HepG2 (cell line): ENCODE data around the gene CDX1. TPM values are rescaled to one million over a fixed set of nuclear protein-coding genes. Genes with fewer than 3 reads are reported as not detected.
A peak's percentile ranks its signal among the peaks of the same experiment; 100 is the strongest.

ENCODE experiments used
- CENPX ChIP-seq: sonication (generic); formaldehyde crosslinking; IDR thresholded peaks from 2 replicates; pipeline ENCODE4 v1.9.0; 2021; ENCODE audit warnings: mild to moderate bottlenecking, missing genetic modification reagents, moderate library complexity
- FOXK1 ChIP-seq: sonication (generic); formaldehyde crosslinking; IDR thresholded peaks from 2 replicates; pipeline ENCODE4 v1.4.0; 2020; ENCODE audit warnings: low read depth, missing genetic modification reagents, borderline replicate concordance
- HCFC1 ChIP-seq: fragments of 150-350 bp; IDR thresholded peaks from 2 replicates; pipeline ENCODE4 v1.6.1; 2014; ENCODE audit warnings: low read depth, low read length
- HMGA1 ChIP-seq: sonication (generic); formaldehyde crosslinking; conservative IDR thresholded peaks from 2 replicates; pipeline ENCODE4 v1.4.0; 2020; ENCODE audit warnings: missing genetic modification reagents
- HNF4G ChIP-seq, 2 experiments: sonication (generic) in 1 of 2; formaldehyde crosslinking in 1 of 2; IDR thresholded peaks; 2 replicates each; pipeline versions ENCODE4 v1.4.0 to v1.6.1; 2011 to 2020; ENCODE audit warnings: borderline replicate concordance in 2 of 2, low read depth in 2 of 2, mild to moderate bottlenecking in 2 of 2, low read length in 1 of 2, missing genetic modification reagents in 1 of 2, moderate library complexity in 1 of 2
- JUND ChIP-seq: sonication (generic); formaldehyde crosslinking; IDR thresholded peaks from 2 replicates; pipeline ENCODE4 v1.8.0; 2022; ENCODE audit warnings: mild to moderate bottlenecking, missing genetic modification reagents
- MTA1 ChIP-seq: sonication (generic); formaldehyde crosslinking; IDR thresholded peaks from 2 replicates; pipeline ENCODE4 v1.4.0; 2020; ENCODE audit warnings: missing genetic modification reagents, mild to moderate bottlenecking, borderline replicate concordance
- NR2F1 ChIP-seq, 2 experiments: fragments of 450-650 bp in 1 of 2; formaldehyde crosslinking in 1 of 2; IDR thresholded peaks; 2 replicates each; pipeline versions ENCODE4 v1.5.0 to v1.6.1; 2016 to 2020; ENCODE audit warnings: mild to moderate bottlenecking in 1 of 2, missing compliant biosample characterization in 1 of 2, missing genetic modification reagents in 1 of 2, moderate library complexity in 1 of 2
- PATZ1 ChIP-seq: sonication (generic); formaldehyde crosslinking; IDR thresholded peaks from 2 replicates; pipeline ENCODE4 v1.4.0; 2020; ENCODE audit warnings: missing genetic modification reagents
- REL ChIP-seq: sonication (generic); formaldehyde crosslinking; conservative IDR thresholded peaks from 2 replicates; pipeline ENCODE4 v1.8.0; 2022; ENCODE audit warnings: mild to moderate bottlenecking, missing genetic modification reagents, moderate library complexity
- SOX6 ChIP-seq, 2 experiments: fragments of 450-650 bp in 1 of 2; sonication (generic) in 1 of 2; formaldehyde crosslinking in 1 of 2; IDR thresholded peaks; 2 replicates each; pipeline versions ENCODE4 v1.4.0 to v1.6.1; 2017 to 2020; ENCODE audit warnings: antibody characterized with exemption in 1 of 2, mild to moderate bottlenecking in 1 of 2, missing genetic modification reagents in 1 of 2
- ZFP36L1 ChIP-seq: sonication (generic); formaldehyde crosslinking; IDR thresholded peaks from 2 replicates; pipeline ENCODE4 v1.8.0; 2022; ENCODE audit warnings: mild to moderate bottlenecking, missing genetic modification reagents, moderate library complexity
- ZFYVE20 ChIP-seq: sonication (generic); formaldehyde crosslinking; IDR thresholded peaks from 2 replicates; pipeline ENCODE4 v1.8.0; 2023; ENCODE audit warnings: low read depth, mild to moderate bottlenecking, moderate library complexity, missing genetic modification reagents, borderline replicate concordance
- ZNF383 ChIP-seq: sonication (generic); formaldehyde crosslinking; IDR thresholded peaks from 2 replicates; pipeline ENCODE4 v1.4.0; 2020; ENCODE audit warnings: missing genetic modification reagents, mild to moderate bottlenecking, borderline replicate concordance
- ZNF678 ChIP-seq: sonication (generic); formaldehyde crosslinking; IDR thresholded peaks from 2 replicates; pipeline ENCODE4 v1.4.0; 2020; ENCODE audit warnings: mild to moderate bottlenecking, missing genetic modification reagents
- ZNF761 ChIP-seq: sonication (generic); formaldehyde crosslinking; conservative IDR thresholded peaks from 2 replicates; pipeline ENCODE4 v1.4.0; 2020; ENCODE audit warnings: mild to moderate bottlenecking, missing genetic modification reagents
- ZNF784 ChIP-seq: sonication (generic); formaldehyde crosslinking; IDR thresholded peaks from 2 replicates; pipeline ENCODE4 v1.5.1; 2020; ENCODE audit warnings: missing genetic modification reagents, mild to moderate bottlenecking, borderline replicate concordance
- ZNF792 ChIP-seq: IDR thresholded peaks from 2 replicates; pipeline ENCODE4 v1.6.1; 2016
- polyA plus RNA-seq, 8 experiments: library from polyadenylated mRNA; depleted of rRNA in 3 of 8; stranded (reverse) in 7 of 8; unstranded in 1 of 8; fragments of >200 nt; fragmentation: Illumina TruSeq in 4 of 8; extraction: Trizol in 4 of 8; gene quantifications; 2 replicates each; pipeline versions ENCODE4 v1.2.1 to v1.2.3, GENCODE V29; 2011 to 2016; ENCODE audit warnings: low read depth in 4 of 8, missing spikeins in 1 of 8, mixed read lengths in 1 of 8; ENCODE audit not compliant: insufficient read depth in 1 of 8
- total RNA-seq, 5 experiments: library from RNA; depleted of rRNA; stranded (reverse); fragments of >200 nt; fragmentation: Illumina TruSeq; extraction: Trizol; gene quantifications; 2 replicates each; pipeline ENCODE4 v1.2.3, GENCODE V29; 2016; ENCODE audit warnings: low read depth in 1 of 5
- TF ChIP-seq, protein P1 (sequence below): sonication (generic); formaldehyde crosslinking; IDR thresholded peaks from 2 replicates; pipeline ENCODE4 v1.8.0; 2022; ENCODE audit warnings: missing genetic modification reagents, low read depth, mild to moderate bottlenecking, borderline replicate concordance
- TF ChIP-seq, protein P2 (sequence below): sonication (generic); formaldehyde crosslinking; IDR thresholded peaks from 2 replicates; pipeline ENCODE4 v1.4.0; 2020; ENCODE audit warnings: mild to moderate bottlenecking, missing genetic modification reagents
- TF ChIP-seq, protein P3 (sequence below): sonication (generic); formaldehyde crosslinking; IDR thresholded peaks from 2 replicates; pipeline ENCODE4 v1.4.0; 2020; ENCODE audit warnings: missing genetic modification reagents, mild to moderate bottlenecking, borderline replicate concordance

Gene CDX1
- total and polyA plus RNA-seq, 2 of the 13 experiments (the other 11 are each of a cell fraction or from before 2014, with no cell fraction given) = not detected

GRCh38 chr5:150122158-150122510 is 44.4 kb upstream of the CDX1 start (continued):
- TF ChIP-seq ZNF383 (CRISPR knock-in tag) (no peak), REL (CRISPR knock-in tag) (no peak), ZNF792 (CRISPR knock-in tag) (no peak), FOXK1 (CRISPR knock-in tag) (no peak), NR2F1 (CRISPR knock-in tag; IDR thresholded peaks at IDR 0.05) (peak; percentile 69 to 86; a peak in 3 of 4 replicates), SOX6 (IDR thresholded peaks at IDR 0.05) (no peak), SOX6 (CRISPR knock-in tag; IDR thresholded peaks at IDR 0.05) (peak; percentile 18; the same call in 1 of the 2 replicates), JUND (no peak), PATZ1 (CRISPR knock-in tag) (0 out of 2 replicates have a peak, but pooled peaks have one; percentile 19), HNF4G (IDR thresholded peaks at IDR 0.05; ENCODE audit: borderline replicate concordance, low read depth, low read length) (peak; percentile 95), HNF4G (CRISPR knock-in tag; IDR thresholded peaks at IDR 0.05; ENCODE audit: borderline replicate concordance, low read depth) (peak; percentile 85), HCFC1 (no peak), CENPX (CRISPR knock-in tag) (no peak), ZNF761 (CRISPR knock-in tag) (no peak), MTA1 (CRISPR knock-in tag) (peak; percentile 69; the same call in 1 of the 2 replicates), HMGA1 (CRISPR knock-in tag) (no peak), ZFYVE20 (CRISPR knock-in tag) (no peak), ZFP36L1 (no peak), ZNF784 (CRISPR knock-in tag) (no peak), ZNF678 (CRISPR knock-in tag) (no peak)
- TF ChIP-seq, protein P1, sequence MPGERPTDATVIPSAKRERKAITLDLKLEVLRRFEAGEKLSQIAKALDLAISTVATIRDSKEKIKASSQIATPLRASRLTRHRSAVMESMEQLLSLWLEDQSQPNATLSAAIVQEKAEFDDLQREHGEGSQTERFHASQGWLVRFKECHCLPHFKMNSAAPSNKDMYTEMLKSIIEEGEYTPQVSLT = no peak
- TF ChIP-seq, protein P2, sequence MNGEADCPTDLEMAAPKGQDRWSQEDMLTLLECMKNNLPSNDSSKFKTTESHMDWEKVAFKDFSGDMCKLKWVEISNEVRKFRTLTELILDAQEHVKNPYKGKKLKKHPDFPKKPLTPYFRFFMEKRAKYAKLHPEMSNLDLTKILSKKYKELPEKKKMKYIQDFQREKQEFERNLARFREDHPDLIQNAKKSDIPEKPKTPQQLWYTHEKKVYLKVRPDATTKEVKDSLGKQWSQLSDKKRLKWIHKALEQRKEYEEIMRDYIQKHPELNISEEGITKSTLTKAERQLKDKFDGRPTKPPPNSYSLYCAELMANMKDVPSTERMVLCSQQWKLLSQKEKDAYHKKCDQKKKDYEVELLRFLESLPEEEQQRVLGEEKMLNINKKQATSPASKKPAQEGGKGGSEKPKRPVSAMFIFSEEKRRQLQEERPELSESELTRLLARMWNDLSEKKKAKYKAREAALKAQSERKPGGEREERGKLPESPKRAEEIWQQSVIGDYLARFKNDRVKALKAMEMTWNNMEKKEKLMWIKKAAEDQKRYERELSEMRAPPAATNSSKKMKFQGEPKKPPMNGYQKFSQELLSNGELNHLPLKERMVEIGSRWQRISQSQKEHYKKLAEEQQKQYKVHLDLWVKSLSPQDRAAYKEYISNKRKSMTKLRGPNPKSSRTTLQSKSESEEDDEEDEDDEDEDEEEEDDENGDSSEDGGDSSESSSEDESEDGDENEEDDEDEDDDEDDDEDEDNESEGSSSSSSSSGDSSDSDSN (CRISPR knock-in tag) = 0 out of 2 replicates have a peak, but pooled peaks have one; percentile 19
- TF ChIP-seq, protein P3, sequence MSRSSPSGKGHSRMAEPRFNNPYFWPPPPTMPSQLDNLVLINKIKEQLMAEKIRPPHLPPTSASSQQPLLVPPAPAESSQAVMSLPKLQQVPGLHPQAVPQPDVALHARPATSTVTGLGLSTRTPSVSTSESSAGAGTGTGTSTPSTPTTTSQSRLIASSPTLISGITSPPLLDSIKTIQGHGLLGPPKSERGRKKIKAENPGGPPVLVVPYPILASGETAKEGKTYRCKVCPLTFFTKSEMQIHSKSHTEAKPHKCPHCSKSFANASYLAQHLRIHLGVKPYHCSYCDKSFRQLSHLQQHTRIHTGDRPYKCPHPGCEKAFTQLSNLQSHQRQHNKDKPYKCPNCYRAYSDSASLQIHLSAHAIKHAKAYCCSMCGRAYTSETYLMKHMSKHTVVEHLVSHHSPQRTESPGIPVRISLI (CRISPR knock-in tag) = no peak
